ENCODE results near the gene CFAP43.

The CFAP43 gene

GRCh38 chr10:104252368-104252767, 20.2 kb upstream of the CFAP43 start:
- no peak for TF ChIP-seq GATA3 (IDR thresholded peaks at IDR 0.05; ENCODE audit: low read depth, low read length)
- no peak for TF ChIP-seq GATA2 (IDR thresholded peaks at IDR 0.05; ENCODE audit: low read depth, low read length)

GRCh38 chr10:104251443-104251842, 19.3 kb upstream of the CFAP43 start:
- TF ChIP-seq GATA3 (IDR thresholded peaks at IDR 0.05; ENCODE audit: low read depth, low read length), result no peak
- TF ChIP-seq GATA2 (IDR thresholded peaks at IDR 0.05; ENCODE audit: low read depth, low read length), result no peak

- TF ChIP-seq GATA2 (IDR thresholded peaks at IDR 0.05; ENCODE audit: low read depth, low read length) (no peak), GATA3 (IDR thresholded peaks at IDR 0.05; ENCODE audit: low read depth, low read length) (no peak)
Measured at GRCh38 chr10:104250371-104250770, 18.2 kb upstream of the CFAP43 start.

GRCh38 chr10:104247513-104248146, 15.5 kb upstream of the CFAP43 start:
- TF ChIP-seq GATA2 (IDR thresholded peaks at IDR 0.05; ENCODE audit: low read depth, low read length) (no peak), GATA3 (IDR thresholded peaks at IDR 0.05; ENCODE audit: low read depth, low read length) (no peak)

GRCh38 chr10:104246976-104247375, 14.8 kb upstream of the CFAP43 start:
- no peak for TF ChIP-seq GATA3 (IDR thresholded peaks at IDR 0.05; ENCODE audit: low read depth, low read length)
- TF ChIP-seq GATA2 (IDR thresholded peaks at IDR 0.05; ENCODE audit: low read depth, low read length), result no peak

- no peak for TF ChIP-seq GATA3 (IDR thresholded peaks at IDR 0.05; ENCODE audit: low read depth, low read length)
- TF ChIP-seq GATA2 (IDR thresholded peaks at IDR 0.05; ENCODE audit: low read depth, low read length), result no peak
Measured at GRCh38 chr10:104245066-104245632, 13.0 kb upstream of the CFAP43 start.

GRCh38 chr10:104243512-104243911, 11.3 kb upstream of the CFAP43 start:
- no peak for TF ChIP-seq GATA3 (IDR thresholded peaks at IDR 0.05; ENCODE audit: low read depth, low read length)
- TF ChIP-seq GATA2 (IDR thresholded peaks at IDR 0.05; ENCODE audit: low read depth, low read length), result no peak

- no peak for TF ChIP-seq GATA3 (IDR thresholded peaks at IDR 0.05; ENCODE audit: low read depth, low read length)
Measured at GRCh38 chr10:104242545-104242944, 10.4 kb upstream of the CFAP43 start.

GRCh38 chr10:104240078-104240477, 7.9 kb upstream of the CFAP43 start:
- TF ChIP-seq GATA3 (IDR thresholded peaks at IDR 0.05; ENCODE audit: low read depth, low read length) (no peak), GATA2 (IDR thresholded peaks at IDR 0.05; ENCODE audit: low read depth, low read length) (no peak)

- TF ChIP-seq GATA3 (IDR thresholded peaks at IDR 0.05; ENCODE audit: low read depth, low read length), result no peak
- TF ChIP-seq GATA2 (IDR thresholded peaks at IDR 0.05; ENCODE audit: low read depth, low read length), result no peak
Measured at GRCh38 chr10:104235801-104236200, 3.6 kb upstream of the CFAP43 start.

GRCh38 chr10:104234934-104235333, 2.8 kb upstream of the CFAP43 start:
- TF ChIP-seq GATA2 (IDR thresholded peaks at IDR 0.05; ENCODE audit: low read depth, low read length), result no peak
- no peak for TF ChIP-seq GATA3 (IDR thresholded peaks at IDR 0.05; ENCODE audit: low read depth, low read length)

- TF ChIP-seq GATA3 (IDR thresholded peaks at IDR 0.05; ENCODE audit: low read depth, low read length), result no peak
Measured at GRCh38 chr10:104233817-104234216, 1.7 kb upstream of the CFAP43 start.

GRCh38 chr10:104232613-104233102, 494 bp upstream of the CFAP43 start:
- TF ChIP-seq GATA3 (IDR thresholded peaks at IDR 0.05; ENCODE audit: low read depth, low read length) (no peak), GATA2 (IDR thresholded peaks at IDR 0.05; ENCODE audit: low read depth, low read length) (no peak)

GRCh38 chr10:104230490-104230889, 1.7 kb downstream of the CFAP43 start:
- no peak for TF ChIP-seq GATA2 (IDR thresholded peaks at IDR 0.05; ENCODE audit: low read depth, low read length)
- no peak for TF ChIP-seq GATA3 (IDR thresholded peaks at IDR 0.05; ENCODE audit: low read depth, low read length)

- TF ChIP-seq GATA3 (IDR thresholded peaks at IDR 0.05; ENCODE audit: low read depth, low read length), result no peak
- TF ChIP-seq GATA2 (IDR thresholded peaks at IDR 0.05; ENCODE audit: low read depth, low read length), result no peak
Measured at GRCh38 chr10:104223304-104223703, 8.9 kb downstream of the CFAP43 start.
